ENCODE measurements around the gene GPR32.
"Not testable (repeated sequence)": the region's sequence is repeated elsewhere in the genome, so short reads cannot be mapped to it uniquely, and the experiment has no call there.

DNA sequence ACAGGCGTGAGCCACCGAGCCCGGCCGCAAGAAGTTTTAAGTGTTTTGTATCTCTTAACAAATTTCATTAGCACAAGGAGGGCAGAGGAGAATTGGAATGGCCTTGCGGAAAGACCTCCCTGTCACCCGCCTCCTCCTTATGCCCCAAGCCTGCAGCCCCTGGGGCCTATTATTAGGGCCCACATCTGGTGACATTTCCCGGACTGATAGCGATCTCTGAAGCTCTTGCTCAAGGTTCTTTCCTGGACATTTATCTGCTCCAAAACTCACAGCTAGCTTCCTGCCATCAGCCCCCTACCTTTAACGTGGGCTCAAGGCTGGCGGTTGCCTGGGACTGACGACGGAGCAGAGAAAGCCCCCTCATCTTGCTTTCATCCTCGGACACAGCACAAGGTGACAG is 6.7 kb upstream of the GPR32 start:
- TF ChIP-seq, protein P1, sequence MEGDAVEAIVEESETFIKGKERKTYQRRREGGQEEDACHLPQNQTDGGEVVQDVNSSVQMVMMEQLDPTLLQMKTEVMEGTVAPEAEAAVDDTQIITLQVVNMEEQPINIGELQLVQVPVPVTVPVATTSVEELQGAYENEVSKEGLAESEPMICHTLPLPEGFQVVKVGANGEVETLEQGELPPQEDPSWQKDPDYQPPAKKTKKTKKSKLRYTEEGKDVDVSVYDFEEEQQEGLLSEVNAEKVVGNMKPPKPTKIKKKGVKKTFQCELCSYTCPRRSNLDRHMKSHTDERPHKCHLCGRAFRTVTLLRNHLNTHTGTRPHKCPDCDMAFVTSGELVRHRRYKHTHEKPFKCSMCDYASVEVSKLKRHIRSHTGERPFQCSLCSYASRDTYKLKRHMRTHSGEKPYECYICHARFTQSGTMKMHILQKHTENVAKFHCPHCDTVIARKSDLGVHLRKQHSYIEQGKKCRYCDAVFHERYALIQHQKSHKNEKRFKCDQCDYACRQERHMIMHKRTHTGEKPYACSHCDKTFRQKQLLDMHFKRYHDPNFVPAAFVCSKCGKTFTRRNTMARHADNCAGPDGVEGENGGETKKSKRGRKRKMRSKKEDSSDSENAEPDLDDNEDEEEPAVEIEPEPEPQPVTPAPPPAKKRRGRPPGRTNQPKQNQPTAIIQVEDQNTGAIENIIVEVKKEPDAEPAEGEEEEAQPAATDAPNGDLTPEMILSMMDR (IDR thresholded peaks at IDR 0.05; ENCODE audit: low read depth, low read length): not testable (repeated sequence)
- not testable (repeated sequence) for TF ChIP-seq POLR2A (IDR thresholded peaks at IDR 0.05; ENCODE audit: extremely low read depth, insufficient read length); MYC (IDR thresholded peaks at IDR 0.05; ENCODE audit: low read depth, low read length)
- TF ChIP-seq, protein P2, sequence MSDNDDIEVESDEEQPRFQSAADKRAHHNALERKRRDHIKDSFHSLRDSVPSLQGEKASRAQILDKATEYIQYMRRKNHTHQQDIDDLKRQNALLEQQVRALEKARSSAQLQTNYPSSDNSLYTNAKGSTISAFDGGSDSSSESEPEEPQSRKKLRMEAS (IDR thresholded peaks at IDR 0.05; ENCODE audit: low read depth, low read length): not testable (repeated sequence)

All from NB4 (cell line).